HepG2 (cell line): ENCODE data around the gene U2AF2. TPM values are rescaled to one million over a fixed set of nuclear protein-coding genes. Genes with fewer than 3 reads are reported as not detected.
A peak's percentile ranks its signal among the peaks of the same experiment; 100 is the strongest.

Experiments
- AFF4 ChIP-seq: sonication (generic); formaldehyde crosslinking; IDR thresholded peaks from 2 replicates; pipeline ENCODE4 v1.4.0; 2020; ENCODE audit warnings: missing genetic modification reagents
- ATF5 ChIP-seq: sonication (generic); formaldehyde crosslinking; IDR thresholded peaks from 2 replicates; pipeline ENCODE4 v1.4.0; 2020; ENCODE audit warnings: mild to moderate bottlenecking, low read depth, missing genetic modification reagents
- CERS6 ChIP-seq: sonication (generic); formaldehyde crosslinking; IDR thresholded peaks from 2 replicates; pipeline ENCODE4 v1.5.0; 2020; ENCODE audit warnings: missing genetic modification reagents
- ELF3 ChIP-seq: IDR thresholded peaks from 2 replicates; pipeline ENCODE4 v1.6.1; 2016; ENCODE audit warnings: missing genetic modification reagents, missing compliant biosample characterization
- ETV5 ChIP-seq: IDR thresholded peaks from 2 replicates; pipeline ENCODE4 v1.6.1; 2018; ENCODE audit warnings: missing biosample characterization, missing genetic modification reagents, inconsistent platforms, borderline replicate concordance
- GABPA ChIP-seq, 2 experiments: IDR thresholded peaks; 2 replicates each; pipeline ENCODE4 v1.6.1; 2011 to 2016; ENCODE audit warnings: low read depth in 2 of 2, low read length in 1 of 2, missing biosample characterization in 1 of 2, missing genetic modification characterization in 1 of 2
- GZF1 ChIP-seq: sonication (generic); formaldehyde crosslinking; IDR thresholded peaks from 2 replicates; pipeline ENCODE4 v1.5.1; 2020; ENCODE audit warnings: mild to moderate bottlenecking, missing genetic modification reagents
- HOXA7 ChIP-seq: sonication (generic); formaldehyde crosslinking; IDR thresholded peaks from 2 replicates; pipeline ENCODE4 v1.8.1; 2022; ENCODE audit warnings: mild to moderate bottlenecking, missing genetic modification reagents, moderate library complexity
- ISL2 ChIP-seq: sonication (generic); formaldehyde crosslinking; IDR thresholded peaks from 2 replicates; pipeline ENCODE4 v1.5.0; 2020; ENCODE audit warnings: missing genetic modification reagents
- JUNB ChIP-seq: sonication (generic); formaldehyde crosslinking; IDR thresholded peaks from 2 replicates; pipeline ENCODE4 v1.8.0; 2022; ENCODE audit warnings: missing genetic modification reagents, mild to moderate bottlenecking, borderline replicate concordance
- KLF11 ChIP-seq: IDR thresholded peaks from 2 replicates; pipeline ENCODE4 v1.6.1; 2016; ENCODE audit warnings: missing compliant biosample characterization
- LRRFIP1 ChIP-seq: sonication (generic); formaldehyde crosslinking; conservative IDR thresholded peaks from 2 replicates; pipeline ENCODE4 v1.4.0; 2020; ENCODE audit warnings: missing genetic modification reagents
- MTA3 ChIP-seq: sonication (generic); formaldehyde crosslinking; IDR thresholded peaks from 2 replicates; pipeline ENCODE4 v1.4.0; 2020; ENCODE audit warnings: missing genetic modification reagents
- NR0B2 ChIP-seq: sonication (generic); formaldehyde crosslinking; IDR thresholded peaks from 2 replicates; pipeline ENCODE4 v1.4.0; 2020; ENCODE audit warnings: mild to moderate bottlenecking, missing genetic modification reagents
- PHF5A ChIP-seq: IDR thresholded peaks from one replicate; pipeline ENCODE4 v1.6.1; 2018; ENCODE audit warnings: low read depth, missing genetic modification reagents; ENCODE audit not compliant: unreplicated experiment
- SCMH1 ChIP-seq: sonication (generic); formaldehyde crosslinking; IDR thresholded peaks from 2 replicates; pipeline ENCODE4 v1.9.0; 2021; ENCODE audit warnings: missing genetic modification reagents, mild to moderate bottlenecking, borderline replicate concordance
- TEAD2 ChIP-seq: sonication (generic); formaldehyde crosslinking; IDR thresholded peaks from 2 replicates; pipeline ENCODE4 v1.9.0; 2021; ENCODE audit warnings: missing genetic modification reagents
- TFDP1 ChIP-seq: IDR thresholded peaks from 2 replicates; pipeline ENCODE4 v1.6.1; 2016; ENCODE audit warnings: missing compliant biosample characterization, missing genetic modification reagents, borderline replicate concordance
- ZNF317 ChIP-seq: sonication (generic); formaldehyde crosslinking; IDR thresholded peaks from 2 replicates; pipeline ENCODE4 v1.5.0; 2020; ENCODE audit warnings: mild to moderate bottlenecking, missing genetic modification reagents
- ZNF7 ChIP-seq: IDR thresholded peaks from 2 replicates; pipeline ENCODE4 v1.6.1; 2016; ENCODE audit warnings: missing biosample characterization, missing genetic modification reagents
- polyA plus RNA-seq, 8 experiments: library from polyadenylated mRNA; depleted of rRNA in 3 of 8; stranded (reverse) in 7 of 8; unstranded in 1 of 8; fragments of >200 nt; fragmentation: Illumina TruSeq in 4 of 8; extraction: Trizol in 4 of 8; gene quantifications; 2 replicates each; pipeline versions ENCODE4 v1.2.1 to v1.2.3, GENCODE V29; 2011 to 2016; ENCODE audit warnings: low read depth in 4 of 8, missing spikeins in 1 of 8, mixed read lengths in 1 of 8; ENCODE audit not compliant: insufficient read depth in 1 of 8
- total RNA-seq, 5 experiments: library from RNA; depleted of rRNA; stranded (reverse); fragments of >200 nt; fragmentation: Illumina TruSeq; extraction: Trizol; gene quantifications; 2 replicates each; pipeline ENCODE4 v1.2.3, GENCODE V29; 2016; ENCODE audit warnings: low read depth in 1 of 5

U2AF2 gene
- total and polyA plus RNA-seq, 2 of the 13 experiments (the other 11 are each of a cell fraction or from before 2014, with no cell fraction given), result 84.3 to 124 TPM

- no peak for TF ChIP-seq NR0B2
- TF ChIP-seq CERS6 (CRISPR knock-in tag), result no peak
- no peak for TF ChIP-seq ZNF7
- no peak for TF ChIP-seq PHF5A
- TF ChIP-seq ELF3, result peak; percentile 61; the same call in 1 of the 2 replicates
- TF ChIP-seq ATF5 (CRISPR knock-in tag), result no peak
- TF ChIP-seq ZNF317, result no peak
- no peak for TF ChIP-seq LRRFIP1 (CRISPR knock-in tag)
- no peak for TF ChIP-seq AFF4 (CRISPR knock-in tag)
- TF ChIP-seq ISL2, result no peak
- peak; percentile 34; the same call in 1 of the 2 replicates for TF ChIP-seq ETV5 (CRISPR knock-in tag)
- no peak for TF ChIP-seq KLF11 (CRISPR knock-in tag)
- TF ChIP-seq JUNB (CRISPR knock-in tag), result no peak
- no peak for TF ChIP-seq TFDP1 (CRISPR knock-in tag)
- no peak for TF ChIP-seq HOXA7 (CRISPR knock-in tag)
- TF ChIP-seq GABPA (IDR thresholded peaks at IDR 0.05; ENCODE audit: low read depth, low read length), result no peak
- peak; percentile 69 for TF ChIP-seq GABPA (CRISPR knock-in tag; IDR thresholded peaks at IDR 0.05; ENCODE audit: low read depth)
- TF ChIP-seq GZF1, result no peak
- no peak for TF ChIP-seq SCMH1 (CRISPR knock-in tag)
- no peak for TF ChIP-seq TEAD2 (CRISPR knock-in tag)
- TF ChIP-seq MTA3 (CRISPR knock-in tag), result no peak
These were observed 22.8 kb downstream of the U2AF2 start (continued) for GRCh38 chr19:55677572-55678028.
